Activated T-cell treated with anti-CD3 and anti-CD28 coated beads, Interleukin-2, amount 50 U/mL, for 24 hours (primary cell): ENCODE results near the gene MBTPS2.
"Not testable (repeated sequence)": the region's sequence is repeated elsewhere in the genome, so short reads cannot be mapped to it uniquely, and the experiment has no call there.

Experiments
- DNase-seq: peaks from one replicate; pipeline ENCODE4 v3.0.0-alpha.2; 2020
- H3K27ac Mint-ChIP-seq: 2 replicates; pipeline ENCODE4 v1.8.0; 2020; ENCODE audit warnings: mild to moderate bottlenecking, mixed read lengths
- H3K27me3 Mint-ChIP-seq: 2 replicates; pipeline ENCODE4 v1.8.0; 2020; ENCODE audit warnings: mixed read lengths
- H3K36me3 Mint-ChIP-seq: 2 replicates; pipeline ENCODE4 v1.8.0; 2020; ENCODE audit warnings: low read depth, mixed read lengths
- H3K4me1 Mint-ChIP-seq: 2 replicates; pipeline ENCODE4 v1.8.0; 2020; ENCODE audit warnings: low read depth, mixed read lengths
- H3K4me3 Mint-ChIP-seq: 2 replicates; pipeline ENCODE4 v1.8.0; 2020; ENCODE audit warnings: mild to moderate bottlenecking, moderate library complexity, mixed read lengths
- H3K9me3 Mint-ChIP-seq: 2 replicates; pipeline ENCODE4 v1.8.0; 2020; ENCODE audit warnings: mixed read lengths

Gene MBTPS2

DNA sequence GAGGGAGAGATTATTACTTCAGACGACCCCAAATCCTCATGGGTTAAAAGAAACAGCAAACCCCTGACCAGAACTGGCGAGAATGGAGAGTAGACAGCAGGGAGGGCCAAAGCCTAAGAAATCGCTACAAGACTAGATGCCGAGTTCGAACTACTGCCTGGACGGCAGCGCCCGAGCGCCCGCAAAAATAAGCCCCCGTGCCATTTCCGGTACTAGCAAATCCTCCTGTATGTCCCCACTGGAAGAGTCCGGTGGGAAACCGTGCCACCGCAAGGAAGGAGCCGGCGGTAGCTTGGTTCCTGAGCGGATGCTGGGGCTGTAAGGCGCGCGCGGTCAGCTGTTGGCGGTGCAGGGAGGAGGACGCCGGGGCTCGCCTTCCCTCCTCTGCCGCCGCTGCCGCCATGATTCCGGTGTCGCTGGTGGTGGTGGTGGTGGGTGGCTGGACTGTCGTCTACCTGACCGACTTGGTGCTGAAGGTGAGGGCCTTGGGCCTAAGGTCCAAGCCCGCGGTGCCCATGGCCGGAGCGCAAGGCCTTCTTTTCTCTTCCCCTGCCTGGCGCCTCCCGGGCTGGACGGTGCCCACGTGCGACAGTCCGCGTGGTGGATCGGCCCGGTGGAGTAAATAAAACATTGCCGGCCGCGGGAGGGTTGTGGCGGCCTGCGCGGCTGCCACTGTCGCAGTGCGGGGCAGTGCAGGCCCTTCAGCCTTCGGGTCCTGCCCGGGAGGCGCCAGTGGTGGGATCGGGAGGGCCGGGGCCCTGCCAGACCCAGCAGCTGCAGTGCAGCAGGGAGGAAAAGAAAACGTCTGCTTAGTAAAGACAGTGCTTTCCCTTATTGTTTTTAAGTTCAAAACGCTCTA lies at the start of gene MBTPS2:
MBTPS2 (plus strand) TSS at position 284 of the 859 bp plus-strand sequence; CDS start at position 402, 118 bp downstream.
- H3K9me3 Mint-ChIP-seq = no peaks in the 10 kb centered on the region
- peak within 1 kb of the TSS; percentile 93 for H3K27ac Mint-ChIP-seq
- H3K4me3 Mint-ChIP-seq = peak within 1 kb of the TSS; percentile 85
- peak; percentile 86 for DNase-seq
- peaks cover 20% of the 10 kb centered on the region for H3K27me3 Mint-ChIP-seq
- peaks cover 3% of the 10 kb centered on the region for H3K36me3 Mint-ChIP-seq
- H3K4me1 Mint-ChIP-seq = peaks cover 17% of the 10 kb centered on the region

DNA sequence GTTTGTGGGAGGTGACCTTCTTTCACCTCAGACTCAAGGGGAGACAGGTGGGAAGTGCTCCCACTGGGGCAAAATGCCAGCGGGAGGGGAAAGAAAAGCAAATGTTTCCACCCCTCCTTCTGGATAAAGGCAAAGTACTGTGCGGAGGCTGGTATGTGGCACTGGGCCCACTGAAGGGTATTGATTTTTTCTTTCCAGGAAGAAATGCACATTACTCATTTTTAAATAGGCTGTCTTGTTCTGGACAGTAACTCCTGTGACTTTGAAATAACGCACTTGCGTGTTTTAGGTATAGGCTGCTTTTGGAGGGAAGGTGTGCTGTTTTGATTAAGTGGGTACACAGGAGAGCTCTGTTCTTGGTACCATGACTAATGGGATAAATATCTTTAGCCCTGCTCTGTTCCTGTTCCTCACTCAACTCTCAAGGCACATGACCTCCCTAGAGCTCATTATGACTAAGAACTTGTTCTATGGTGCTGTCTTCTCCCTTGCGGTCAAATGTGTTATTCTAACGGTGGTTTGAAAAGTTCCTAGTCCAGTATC lies 40.7 kb upstream of the MBTPS2 start:
- Mint-ChIP-seq H3K4me3 (no peak overlapping the region), H3K36me3 (no peaks in the 10 kb centered on the region), H3K4me1 (no peaks in the 10 kb centered on the region), H3K9me3 (no peaks in the 10 kb centered on the region), H3K27me3 (peaks cover 17% of the 10 kb centered on the region), H3K27ac (no peak overlapping the region)
- DNase-seq = no peak

GRCh38 chrX:21799767-21800166 lies 39.6 kb upstream of the MBTPS2 start:
- H3K4me1 Mint-ChIP-seq = no peaks in the 10 kb centered on the region
- no peak for DNase-seq
- no peak overlapping the region for H3K4me3 Mint-ChIP-seq
- H3K9me3 Mint-ChIP-seq = no peaks in the 10 kb centered on the region
- no peaks in the 10 kb centered on the region for H3K36me3 Mint-ChIP-seq
- peaks cover 17% of the 10 kb centered on the region for H3K27me3 Mint-ChIP-seq
- no peak overlapping the region for H3K27ac Mint-ChIP-seq

GRCh38 chrX:21800344-21800770 lies 39.1 kb upstream of the MBTPS2 start:
- Mint-ChIP-seq H3K4me3 (no peak overlapping the region), H3K27me3 (peaks cover 13% of the 10 kb centered on the region), H3K36me3 (no peaks in the 10 kb centered on the region), H3K9me3 (no peaks in the 10 kb centered on the region), H3K4me1 (no peaks in the 10 kb centered on the region), H3K27ac (no peak overlapping the region)
- DNase-seq = no peak

GRCh38 chrX:21802054-21802670 lies 37.3 kb upstream of the MBTPS2 start:
- Mint-ChIP-seq H3K27ac (no peak overlapping the region), H3K4me1 (peaks cover 4% of the 10 kb centered on the region), H3K36me3 (no peaks in the 10 kb centered on the region), H3K9me3 (no peaks in the 10 kb centered on the region), H3K4me3 (no peak overlapping the region), H3K27me3 (peaks cover 13% of the 10 kb centered on the region)
- DNase-seq = no peak

DNA sequence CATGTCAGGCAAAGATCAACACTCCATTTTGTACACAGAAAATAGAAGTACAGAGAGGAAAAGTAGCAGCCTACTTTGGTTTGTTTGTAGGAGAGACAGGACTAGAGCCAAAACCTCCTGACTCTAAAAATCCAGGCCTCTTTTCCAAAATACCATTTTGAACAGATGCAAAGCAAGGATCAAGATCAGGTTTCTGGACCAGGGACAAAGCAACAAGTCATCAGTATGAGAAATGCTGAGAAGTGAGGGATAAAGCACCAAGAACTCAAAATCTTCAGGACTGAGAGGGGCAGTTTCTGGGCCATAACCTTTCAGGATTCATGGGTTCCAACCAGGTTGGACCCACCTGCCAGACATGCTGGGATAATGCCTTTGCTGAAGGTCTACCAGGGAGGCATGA lies 36.6 kb upstream of the MBTPS2 start:
- H3K4me3 Mint-ChIP-seq = no peak overlapping the region
- no peaks in the 10 kb centered on the region for H3K36me3 Mint-ChIP-seq
- peaks cover 19% of the 10 kb centered on the region for H3K27me3 Mint-ChIP-seq
- H3K27ac Mint-ChIP-seq = no peak overlapping the region
- no peaks in the 10 kb centered on the region for H3K9me3 Mint-ChIP-seq
- DNase-seq = no peak
- H3K4me1 Mint-ChIP-seq = peaks cover 4% of the 10 kb centered on the region

GRCh38 chrX:21806691-21807090 lies 32.7 kb upstream of the MBTPS2 start:
- Mint-ChIP-seq H3K9me3 (peaks cover 2% of the 10 kb centered on the region), H3K4me1 (peaks cover 4% of the 10 kb centered on the region), H3K4me3 (no peak overlapping the region), H3K27me3 (peaks cover 18% of the 10 kb centered on the region), H3K27ac (no peak overlapping the region), H3K36me3 (no peaks in the 10 kb centered on the region)
- no peak for DNase-seq

DNA sequence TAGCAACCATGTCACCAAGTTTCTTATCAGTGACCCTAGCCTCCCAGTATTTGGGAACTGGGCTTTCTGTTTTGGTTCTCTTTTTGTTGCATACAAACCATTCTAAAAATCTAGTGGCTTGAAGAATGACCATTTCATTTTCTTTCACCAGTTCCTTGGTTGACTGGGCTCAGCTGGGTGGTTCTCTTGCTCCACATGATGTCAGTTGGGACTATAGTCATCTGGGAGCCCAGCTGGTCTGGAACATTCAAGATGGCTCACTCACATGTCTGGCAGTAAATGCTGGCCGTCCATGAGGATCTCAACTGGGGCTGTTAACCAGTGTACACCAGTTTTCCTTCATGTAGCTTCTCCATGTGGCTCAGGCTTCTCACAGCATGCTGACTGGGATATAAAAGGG lies 27.6 kb upstream of the MBTPS2 start:
- peaks cover 2% of the 10 kb centered on the region for H3K4me1 Mint-ChIP-seq
- H3K9me3 Mint-ChIP-seq = peaks cover 2% of the 10 kb centered on the region
- no peaks in the 10 kb centered on the region for H3K36me3 Mint-ChIP-seq
- DNase-seq = no peak
- H3K27me3 Mint-ChIP-seq = peaks cover 21% of the 10 kb centered on the region
- H3K4me3 Mint-ChIP-seq = no peak overlapping the region
- H3K27ac Mint-ChIP-seq = no peak overlapping the region

DNA sequence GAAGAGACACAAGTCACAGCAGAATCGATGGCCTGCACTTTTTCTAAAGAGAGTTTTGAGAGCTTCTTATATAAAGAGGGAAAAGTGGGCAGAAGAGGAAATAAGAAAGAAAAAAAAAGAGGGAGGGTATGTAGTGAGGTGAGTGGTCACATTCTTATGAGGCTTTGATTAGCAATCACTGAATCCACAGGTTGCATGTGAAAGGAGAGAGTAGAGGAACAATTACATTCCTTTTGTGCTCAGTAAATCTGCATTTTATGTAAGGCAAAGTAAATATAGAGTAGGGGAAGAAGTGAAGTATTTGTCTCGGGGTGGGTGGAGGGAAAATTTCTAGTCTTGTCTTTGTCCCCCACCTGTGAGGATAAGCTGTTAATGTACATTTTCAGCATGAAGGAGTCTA lies 26.8 kb upstream of the MBTPS2 start:
- no peaks in the 10 kb centered on the region for H3K4me1 Mint-ChIP-seq
- no peak for DNase-seq
- no peak overlapping the region for H3K27ac Mint-ChIP-seq
- peaks cover 14% of the 10 kb centered on the region for H3K27me3 Mint-ChIP-seq
- no peaks in the 10 kb centered on the region for H3K36me3 Mint-ChIP-seq
- H3K9me3 Mint-ChIP-seq = peaks cover 2% of the 10 kb centered on the region
- no peak overlapping the region for H3K4me3 Mint-ChIP-seq

DNA sequence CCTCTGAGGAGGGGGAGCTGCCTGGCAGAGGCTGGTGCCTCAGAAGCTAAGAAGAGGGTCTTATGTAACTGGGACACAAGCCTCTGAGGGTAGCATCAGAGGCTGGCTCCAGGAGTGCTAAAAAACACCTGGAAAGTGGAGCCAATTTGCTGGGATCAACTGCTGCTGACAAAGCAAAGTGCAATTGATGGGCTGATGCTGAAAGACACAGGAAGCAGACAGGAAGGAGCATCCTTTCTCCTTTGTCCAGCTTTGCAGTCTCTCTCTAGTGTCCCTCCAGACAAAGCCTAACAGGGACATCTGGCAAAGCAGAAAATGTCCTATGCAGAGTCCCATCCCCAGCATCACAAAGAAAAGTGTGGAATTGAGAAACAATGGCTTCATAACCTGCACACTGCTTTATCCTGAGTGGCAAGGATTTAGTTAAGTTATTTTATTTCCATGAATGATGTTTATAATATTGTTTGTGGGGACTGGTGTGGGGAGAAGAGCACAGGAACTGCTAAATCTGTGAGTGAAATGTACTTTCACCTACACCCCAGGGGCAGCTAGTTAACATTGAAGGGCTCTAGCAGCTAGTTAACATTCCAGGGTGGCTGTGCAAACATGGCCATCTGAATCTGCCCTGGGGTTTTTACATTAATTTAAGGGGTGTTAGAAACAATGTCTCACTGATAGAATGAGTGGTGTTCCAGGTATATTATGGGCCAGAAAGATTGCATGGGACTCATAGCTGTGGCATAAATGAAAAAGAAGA lies 25.6 kb upstream of the MBTPS2 start:
- DNase-seq = no peak
- no peaks in the 10 kb centered on the region for H3K4me1 Mint-ChIP-seq
- no peak overlapping the region for H3K4me3 Mint-ChIP-seq
- H3K9me3 Mint-ChIP-seq = peaks cover 2% of the 10 kb centered on the region
- H3K27ac Mint-ChIP-seq = no peak overlapping the region
- H3K36me3 Mint-ChIP-seq = no peaks in the 10 kb centered on the region
- peaks cover 8% of the 10 kb centered on the region for H3K27me3 Mint-ChIP-seq

DNA sequence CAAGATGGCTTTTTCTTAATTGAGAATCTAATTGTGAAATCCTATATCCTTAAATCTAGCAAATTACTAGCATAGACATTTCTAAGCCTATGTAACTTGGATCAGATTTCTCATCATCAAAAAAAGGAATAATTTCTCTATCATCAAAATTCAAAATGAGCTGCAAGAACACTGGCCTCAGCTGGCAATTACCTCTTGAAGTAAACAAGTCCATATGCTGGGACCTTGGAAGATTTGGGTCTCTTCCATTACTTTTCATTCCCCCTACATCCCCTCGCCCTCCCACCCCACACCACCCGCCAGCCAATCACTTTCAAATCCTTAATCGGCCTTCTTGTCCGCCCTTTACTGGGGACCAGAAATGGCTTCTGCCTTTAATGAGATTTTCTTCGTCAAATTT lies 23.3 kb upstream of the MBTPS2 start:
- Mint-ChIP-seq H3K4me1 (no peaks in the 10 kb centered on the region), H3K4me3 (no peak overlapping the region), H3K27me3 (peaks cover 8% of the 10 kb centered on the region), H3K9me3 (peaks cover 2% of the 10 kb centered on the region), H3K27ac (no peak overlapping the region), H3K36me3 (no peaks in the 10 kb centered on the region)
- DNase-seq = no peak

- not testable (repeated sequence) for H3K36me3 Mint-ChIP-seq, H3K27me3 Mint-ChIP-seq, H3K27ac Mint-ChIP-seq, H3K9me3 Mint-ChIP-seq, DNase-seq, H3K4me3 Mint-ChIP-seq, H3K4me1 Mint-ChIP-seq
Observed at GRCh38 chrX:21820170-21820569, 19.2 kb upstream of the MBTPS2 start.

- Mint-ChIP-seq H3K27ac (no peak overlapping the region), H3K4me3 (no peak overlapping the region), H3K36me3 (no peaks in the 10 kb centered on the region), H3K27me3 (peaks cover 14% of the 10 kb centered on the region), H3K4me1 (no peaks in the 10 kb centered on the region), H3K9me3 (no peaks in the 10 kb centered on the region)
- DNase-seq = no peak
Observed at GRCh38 chrX:21821875-21822274, 17.5 kb upstream of the MBTPS2 start.

DNA sequence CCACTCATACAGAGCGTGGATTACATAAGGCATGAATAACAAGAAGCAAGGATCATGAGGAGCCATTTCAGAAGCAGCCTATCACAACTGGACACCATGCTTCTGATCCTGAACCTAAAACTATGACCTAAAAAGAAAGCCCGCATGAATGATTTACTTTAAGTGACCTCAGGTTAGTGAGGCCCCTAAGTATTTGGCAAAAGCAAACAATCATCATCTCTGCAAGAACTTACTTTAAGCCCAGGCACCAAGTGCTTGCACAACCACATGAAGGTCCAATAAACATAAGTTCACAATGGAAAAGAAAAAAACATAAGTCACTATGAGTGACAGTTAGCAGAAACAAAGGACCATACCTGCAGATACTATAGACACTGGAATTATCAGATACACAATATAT lies 7.9 kb upstream of the MBTPS2 start:
- Mint-ChIP-seq H3K4me1 (no peaks in the 10 kb centered on the region), H3K36me3 (no peaks in the 10 kb centered on the region), H3K27ac (no peak overlapping the region), H3K9me3 (no peaks in the 10 kb centered on the region), H3K4me3 (no peak overlapping the region), H3K27me3 (peaks cover 37% of the 10 kb centered on the region)
- no peak for DNase-seq
